Measurements from ENCODE around the gene SZT2. TPM values are rescaled to one million over a fixed set of nuclear protein-coding genes. Genes with fewer than 3 reads are reported as not detected.
A peak's percentile ranks its signal among the peaks of the same experiment; 100 is the strongest.
"Not testable (repeated sequence)": the region's sequence is repeated elsewhere in the genome, so short reads cannot be mapped to it uniquely, and the experiment has no call there.

The SZT2 gene
- total RNA-seq, 1 experiment from 2014 or later = 28.4 TPM

DNA sequence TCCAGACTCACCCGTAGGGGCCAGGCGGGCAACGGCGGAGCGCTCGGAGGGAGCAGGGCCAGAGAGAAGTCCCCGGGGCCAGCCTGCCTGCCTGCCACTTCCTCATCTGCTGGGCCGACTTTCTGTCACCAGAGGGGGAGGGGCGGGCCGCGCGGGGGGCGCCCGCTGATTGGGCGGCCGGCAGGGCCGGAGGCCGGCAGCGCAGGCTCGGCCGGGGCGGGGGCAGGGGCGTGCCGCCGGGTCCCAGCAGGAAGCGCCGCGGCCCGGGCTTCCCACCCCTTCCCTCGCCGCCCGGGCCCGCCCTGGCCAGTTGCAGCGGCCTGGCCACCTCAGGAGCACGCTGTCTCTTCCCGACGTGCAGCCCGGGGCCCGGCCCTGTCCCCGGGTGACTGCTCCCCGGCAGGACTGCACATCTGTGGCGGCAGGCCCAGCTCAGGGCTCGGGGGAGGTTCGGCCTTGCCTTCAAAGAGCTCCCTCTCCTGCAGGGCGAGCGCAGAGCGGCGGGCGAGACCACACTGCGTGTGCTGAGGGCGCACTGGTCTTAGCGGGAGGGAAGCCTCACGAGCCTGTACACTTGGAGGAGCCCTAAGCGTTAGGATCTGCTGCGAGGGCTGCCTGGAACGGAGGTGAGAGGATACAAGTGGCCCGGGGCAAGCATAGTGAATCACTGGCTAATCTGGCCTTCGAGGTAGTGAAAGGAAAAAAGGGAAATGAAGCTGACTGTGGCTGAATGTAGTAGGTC is 21.6 kb upstream of the SZT2 start, which contains the start of gene ELOVL1 (continued):
- TF ChIP-seq, protein P1, sequence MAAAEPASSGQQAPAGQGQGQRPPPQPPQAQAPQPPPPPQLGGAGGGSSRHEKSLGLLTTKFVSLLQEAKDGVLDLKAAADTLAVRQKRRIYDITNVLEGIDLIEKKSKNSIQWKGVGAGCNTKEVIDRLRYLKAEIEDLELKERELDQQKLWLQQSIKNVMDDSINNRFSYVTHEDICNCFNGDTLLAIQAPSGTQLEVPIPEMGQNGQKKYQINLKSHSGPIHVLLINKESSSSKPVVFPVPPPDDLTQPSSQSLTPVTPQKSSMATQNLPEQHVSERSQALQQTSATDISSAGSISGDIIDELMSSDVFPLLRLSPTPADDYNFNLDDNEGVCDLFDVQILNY (CRISPR knock-in tag; IDR thresholded peaks at IDR 0.05) = peak; percentile 64; the same call in 1 of the 2 replicates
- no peak for TF ChIP-seq TEAD4 (CRISPR knock-in tag; IDR thresholded peaks at IDR 0.05)
- TF ChIP-seq JUN (CRISPR knock-in tag; IDR thresholded peaks at IDR 0.05) = peak; percentile 76; the same call in 1 of the 2 replicates
- 0 out of 2 replicates have a peak, but pooled peaks have one; percentile 60 for TF ChIP-seq CREM (CRISPR knock-in tag; IDR thresholded peaks at IDR 0.05)
- peak; percentile 78; the same call in 1 of the 2 replicates for TF ChIP-seq SP1 (CRISPR knock-in tag; conservative IDR thresholded peaks at IDR 0.05)
- TF ChIP-seq ESRRA (CRISPR knock-in tag; IDR thresholded peaks at IDR 0.05; ENCODE audit: borderline replicate concordance) = no peak
- TF ChIP-seq E2F1 (CRISPR knock-in tag; IDR thresholded peaks at IDR 0.05) = 0 out of 2 replicates have a peak, but pooled peaks have one; percentile 30
- TF ChIP-seq FOXP1 (CRISPR knock-in tag; IDR thresholded peaks at IDR 0.05; ENCODE audit: borderline replicate concordance) = peak; percentile 88
- TF ChIP-seq ETV6 (CRISPR knock-in tag; IDR thresholded peaks at IDR 0.05) = 0 out of 2 replicates have a peak, but pooled peaks have one; percentile 32
- TF ChIP-seq, protein P2, sequence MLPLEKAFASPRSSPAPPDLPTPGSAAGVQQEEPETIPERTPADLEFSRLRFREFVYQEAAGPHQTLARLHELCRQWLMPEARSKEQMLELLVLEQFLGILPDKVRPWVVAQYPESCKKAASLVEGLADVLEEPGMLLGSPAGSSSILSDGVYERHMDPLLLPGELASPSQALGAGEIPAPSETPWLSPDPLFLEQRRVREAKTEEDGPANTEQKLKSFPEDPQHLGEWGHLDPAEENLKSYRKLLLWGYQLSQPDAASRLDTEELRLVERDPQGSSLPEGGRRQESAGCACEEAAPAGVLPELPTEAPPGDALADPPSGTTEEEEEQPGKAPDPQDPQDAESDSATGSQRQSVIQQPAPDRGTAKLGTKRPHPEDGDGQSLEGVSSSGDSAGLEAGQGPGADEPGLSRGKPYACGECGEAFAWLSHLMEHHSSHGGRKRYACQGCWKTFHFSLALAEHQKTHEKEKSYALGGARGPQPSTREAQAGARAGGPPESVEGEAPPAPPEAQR (CRISPR knock-in tag; IDR thresholded peaks at IDR 0.05) = no peak
- TF ChIP-seq TEAD1 (CRISPR knock-in tag; IDR thresholded peaks at IDR 0.05) = peak; percentile 65; the same call in 1 of the 2 replicates
- TF ChIP-seq FOXK1 (CRISPR knock-in tag; IDR thresholded peaks at IDR 0.05) = peak; percentile 12

DNA sequence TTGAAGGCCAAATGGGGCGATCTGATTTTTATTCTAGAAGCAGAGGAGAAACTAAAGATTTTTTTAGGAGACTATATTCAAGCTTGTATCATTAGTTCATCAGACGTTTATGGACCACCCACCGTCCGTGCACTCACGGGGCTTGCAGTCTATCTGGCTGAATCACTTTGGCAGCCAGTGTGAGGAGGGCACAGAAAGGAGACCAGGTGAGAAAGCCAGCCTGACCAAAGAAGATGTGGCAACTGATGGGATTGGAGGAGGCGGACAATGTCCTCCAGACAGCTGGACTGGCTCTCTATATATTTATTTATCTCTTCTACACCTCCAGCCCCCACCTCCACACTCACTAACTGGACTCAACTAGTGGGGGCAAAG is 21.1 kb upstream of the SZT2 start:
- no peak for ATAC-seq
- POLR2A ChIA-PET = interaction anchor here (1.0 to 2.1 kb wide), 3 partner anchors 10 to 98 kb away, joined by 5 to 17 read pairs (median 5); partner anchors contain the start of genes CDC20, MED8, SZT2 and TMEM125
- H3K27me3 Mint-ChIP-seq (ENCODE audit: low read depth) = no peaks in the 10 kb centered on the region
- H3K4me3 Mint-ChIP-seq = peak overlapping the region; percentile 81
- TF ChIP-seq E2F1 (CRISPR knock-in tag; IDR thresholded peaks at IDR 0.05) = no peak
- TF ChIP-seq NR3C1 (CRISPR knock-in tag; conservative IDR thresholded peaks at IDR 0.05; ENCODE audit: low read depth) = no peak
- TF ChIP-seq EMX1 (CRISPR knock-in tag; IDR thresholded peaks at IDR 0.05) = no peak
- no peak for TF ChIP-seq USF1 (CRISPR knock-in tag; IDR thresholded peaks at IDR 0.05)
- TF ChIP-seq CBFB (CRISPR knock-in tag; IDR thresholded peaks at IDR 0.05; ENCODE audit: low read depth) = no peak
- H3K9me3 Mint-ChIP-seq = no peaks in the 10 kb centered on the region
- CTCF ChIA-PET = interaction anchor here (1.3 to 2.5 kb wide), 5 partner anchors 11 to 83 kb away, joined by 4 to 23 read pairs (median 7); partner anchors contain the start of genes C1orf210, CDC20, MED8 and SZT2
- DNase-seq (ENCODE audit: low spot score) = no peak
- peak overlapping the region; percentile 97 for H3K27ac Mint-ChIP-seq
- peaks cover 23% of the 10 kb centered on the region for H3K4me1 Mint-ChIP-seq
- peaks cover 14% of the 10 kb centered on the region for H3K36me3 Mint-ChIP-seq

GRCh38 chr1:43369779-43370178 is 19.9 kb upstream of the SZT2 start:
- not testable (repeated sequence) for ATAC-seq; H3K27ac Mint-ChIP-seq; H3K36me3 Mint-ChIP-seq; H3K9me3 Mint-ChIP-seq; H3K4me3 Mint-ChIP-seq; DNase-seq (ENCODE audit: low spot score); H3K27me3 Mint-ChIP-seq (ENCODE audit: low read depth)
- ChIA-PET POLR2A (interaction anchor here (0.7 kb wide), 1 partner anchor 11 kb away, joined by 5 read pairs; the partner anchor contains the start of gene CDC20), CTCF (interaction anchor here (0.6 kb wide), 1 partner anchor 29 kb away, joined by 3 read pairs; no protein-coding TSS in a partner anchor)
- peak; percentile 70 for TF ChIP-seq ZNF121 (CRISPR knock-in tag; IDR thresholded peaks at IDR 0.05)
- H3K4me1 Mint-ChIP-seq = peaks cover 23% of the 10 kb centered on the region

Measured in WTC11 (cell line).